ENCODE data around the gene F13A1. TPM values are rescaled to one million over a fixed set of nuclear protein-coding genes. Genes with fewer than 3 reads are reported as not detected.

Gene F13A1
- total and polyA plus RNA-seq, 2 of the 8 experiments (the other 6 are each of a cell fraction or from before 2014, with no cell fraction given): 0.57 to 1.5 TPM

DNA sequence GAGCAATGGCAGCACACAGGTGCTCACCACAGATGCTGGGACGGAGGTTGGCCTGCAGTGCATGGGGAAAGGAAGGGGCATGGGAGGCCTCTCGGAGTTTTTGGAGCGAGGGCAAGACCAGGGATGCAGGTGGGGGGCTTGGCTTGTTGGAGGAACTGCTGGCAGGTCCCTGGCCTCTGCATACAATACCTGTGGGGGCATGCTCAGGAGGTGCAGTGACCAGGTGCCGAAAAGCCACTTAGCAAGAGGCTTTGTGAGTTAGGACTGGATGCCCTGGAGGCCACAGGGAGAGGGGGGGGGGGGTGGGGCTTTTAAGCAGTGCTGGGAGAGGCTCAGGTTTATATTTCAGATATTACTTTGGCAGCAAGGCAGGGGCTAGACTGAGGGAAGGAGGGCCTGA is 142.7 kb downstream of the F13A1 start:
- no peak overlapping the region for H3K4ac ChIP-seq (replicated peaks; ENCODE audit: insufficient read length, low read depth, low read length)
- no peak overlapping the region for H3K56ac ChIP-seq (replicated peaks; ENCODE audit: insufficient read length, low read depth, low read length)
- no peaks in the 10 kb centered on the region for H3K79me2 ChIP-seq (ENCODE audit: control insufficient read depth in 1 of 2, insufficient read depth in 2 of 2, low read length in 2 of 2)
- no peak overlapping the region for H2BK15ac ChIP-seq (ENCODE audit: low read length)
- H3K23me2 ChIP-seq (ENCODE audit: low read depth, low read length): 0 out of 2 replicates have a peak, but pooled peaks cover 2% of the 10 kb centered on the region
- ChIA-PET POLR2A (ENCODE audit: partially characterized antibody) (interaction anchor here (1.0 kb wide), 1 partner anchor 30 kb away, joined by 3 read pairs; no protein-coding TSS in a partner anchor), CTCF (ENCODE audit: partially characterized antibody) (interaction anchor here (0.7 to 1.1 kb wide), 4 partner anchors 11 to 44 kb away, joined by 3 read pairs; no protein-coding TSS in a partner anchor)
- no peak overlapping the region for H3K23ac ChIP-seq (ENCODE audit: insufficient read length)
- H3K9ac ChIP-seq (replicated peaks in 1 of 4; ENCODE audit: extremely low read depth in 1 of 4, low read depth in 3 of 4, low read length in 3 of 4): no peak overlapping the region
- FAIRE-seq (no peak), DNase-seq (ENCODE audit: low read depth in 1 of 2, low spot score in 2 of 2) (no peak)
- H4K20me1 ChIP-seq (replicated peaks in 1 of 2; ENCODE audit: control insufficient read depth in 1 of 2, insufficient read depth in 2 of 2, low read length in 2 of 2): no peaks in the 10 kb centered on the region
- no peak overlapping the region for H3K27ac ChIP-seq (ENCODE audit: low read depth, low read length)
- no peaks in the 10 kb centered on the region; a peak in 1 of 7 replicates for H3K4me1 ChIP-seq (replicated peaks in 1 of 4; ENCODE audit: control insufficient read depth in 3 of 4, insufficient read depth in 4 of 4, low read length in 3 of 4)
- no peak overlapping the region for H2AFZ ChIP-seq (ENCODE audit: low read length)
- H2BK20ac ChIP-seq (ENCODE audit: low read length): no peak overlapping the region
- H4K8ac ChIP-seq (ENCODE audit: extremely low read depth, insufficient read depth, low read length): no peak overlapping the region
- 82% methylated on average over 3 of the region's 4 CpGs; no CpG with 5 or more reads in 1 of the 2 experiments for WGBS, 2 experiments (ENCODE audit: extremely low coverage in 1 of 2, insufficient coverage in 1 of 2, insufficient read length in 1 of 2, insufficient replicate concordance in 2 of 2, low coverage in 1 of 2, low lambda C conversion rate in 2 of 2, missing lambda C conversion rate in 1 of 2)
- no peak overlapping the region for H2BK12ac ChIP-seq (ENCODE audit: low read depth, low read length)
- no peak overlapping the region for H2BK120ac ChIP-seq (replicated peaks; ENCODE audit: low read depth, low read length)
- no peak overlapping the region for H4K5ac ChIP-seq (ENCODE audit: insufficient read length, low read depth, low read length)
- H2BK5ac ChIP-seq (ENCODE audit: low read depth, low read length): no peak overlapping the region
- no peak overlapping the region for H3K18ac ChIP-seq (ENCODE audit: extremely low read depth, low read length)
- H2AK5ac ChIP-seq (ENCODE audit: low read depth, low read length): no peak overlapping the region
- H3K4me3 ChIP-seq (ENCODE audit: extremely low read depth in 1 of 4, insufficient read depth in 2 of 4, low read depth in 3 of 4, low read length in 4 of 4): no peak overlapping the region
- no peaks in the 10 kb centered on the region for H3K27me3 ChIP-seq (replicated peaks in 1 of 4; ENCODE audit: control insufficient read depth in 3 of 4, extremely low read depth in 1 of 4, insufficient read depth in 3 of 4, low read length in 3 of 4)
- H3K14ac ChIP-seq (ENCODE audit: insufficient read length): no peak overlapping the region
- H3K36me3 ChIP-seq (ENCODE audit: control insufficient read depth in 2 of 4, insufficient read depth in 4 of 4, low read length in 3 of 4): no peaks in the 10 kb centered on the region
- H3K4me2 ChIP-seq (ENCODE audit: insufficient read depth in 1 of 2, low read depth in 2 of 2, low read length in 2 of 2): no peak overlapping the region
- no peak overlapping the region for H4K91ac ChIP-seq (replicated peaks; ENCODE audit: insufficient read length, low read length)
- H3K9me3 ChIP-seq (ENCODE audit: insufficient read depth in 2 of 2, low read depth in 1 of 2, low read length in 1 of 2): no peaks in the 10 kb centered on the region
- no peaks in the 10 kb centered on the region for H3K79me1 ChIP-seq (ENCODE audit: low read depth, low read length)
- no peak for TF ChIP-seq RBBP5 (IDR thresholded peaks at IDR 0.05; ENCODE audit: borderline replicate concordance, low read depth, low read length)
- TF ChIP-seq, protein P1, sequence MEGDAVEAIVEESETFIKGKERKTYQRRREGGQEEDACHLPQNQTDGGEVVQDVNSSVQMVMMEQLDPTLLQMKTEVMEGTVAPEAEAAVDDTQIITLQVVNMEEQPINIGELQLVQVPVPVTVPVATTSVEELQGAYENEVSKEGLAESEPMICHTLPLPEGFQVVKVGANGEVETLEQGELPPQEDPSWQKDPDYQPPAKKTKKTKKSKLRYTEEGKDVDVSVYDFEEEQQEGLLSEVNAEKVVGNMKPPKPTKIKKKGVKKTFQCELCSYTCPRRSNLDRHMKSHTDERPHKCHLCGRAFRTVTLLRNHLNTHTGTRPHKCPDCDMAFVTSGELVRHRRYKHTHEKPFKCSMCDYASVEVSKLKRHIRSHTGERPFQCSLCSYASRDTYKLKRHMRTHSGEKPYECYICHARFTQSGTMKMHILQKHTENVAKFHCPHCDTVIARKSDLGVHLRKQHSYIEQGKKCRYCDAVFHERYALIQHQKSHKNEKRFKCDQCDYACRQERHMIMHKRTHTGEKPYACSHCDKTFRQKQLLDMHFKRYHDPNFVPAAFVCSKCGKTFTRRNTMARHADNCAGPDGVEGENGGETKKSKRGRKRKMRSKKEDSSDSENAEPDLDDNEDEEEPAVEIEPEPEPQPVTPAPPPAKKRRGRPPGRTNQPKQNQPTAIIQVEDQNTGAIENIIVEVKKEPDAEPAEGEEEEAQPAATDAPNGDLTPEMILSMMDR (IDR thresholded peaks at IDR 0.05; ENCODE audit: control extremely low read depth in 1 of 3, insufficient read depth in 1 of 3, low read depth in 1 of 3, low read length in 3 of 3): no peak
- TF ChIP-seq MAFK (IDR thresholded peaks at IDR 0.05; ENCODE audit: low read depth, low read length): no peak
- no peak for TF ChIP-seq TAF7 (optimal IDR thresholded peaks at IDR 0.05; ENCODE audit: borderline replicate concordance, low read depth, low read length)

All from H1 (cell line).